Measurements from ENCODE around the gene LCLAT1.
A peak's percentile ranks its signal among the peaks of the same experiment; 100 is the strongest.

Gene LCLAT1

GRCh38 chr2:30665761-30666265 lies 218.8 kb downstream of the LCLAT1 start:
- DNase-seq (ENCODE audit: low spot score) (no peak), FAIRE-seq (no peak)

GRCh38 chr2:30666266-30666874 lies 219.3 kb downstream of the LCLAT1 start:
- peak; percentile 94 for DNase-seq (ENCODE audit: low spot score)
- peak; percentile 84 for FAIRE-seq

GRCh38 chr2:30670453-30670852 lies 223.4 kb downstream of the LCLAT1 start:
- FAIRE-seq (no peak), DNase-seq (ENCODE audit: low spot score) (no peak)

GRCh38 chr2:30673127-30673526 lies 226.1 kb downstream of the LCLAT1 start:
- DNase-seq (ENCODE audit: low spot score) (no peak), FAIRE-seq (no peak)

GRCh38 chr2:30675758-30676157 lies 228.7 kb downstream of the LCLAT1 start:
- DNase-seq (ENCODE audit: low spot score) (no peak), FAIRE-seq (no peak)

GRCh38 chr2:30677231-30677630 lies 230.2 kb downstream of the LCLAT1 start:
- no peak for FAIRE-seq
- no peak for DNase-seq (ENCODE audit: low spot score)

GRCh38 chr2:30677861-30678385 lies 230.9 kb downstream of the LCLAT1 start:
- no peak for DNase-seq (ENCODE audit: low spot score)
- FAIRE-seq, result no peak

GRCh38 chr2:30678410-30679137 lies 231.5 kb downstream of the LCLAT1 start:
- no peak for DNase-seq (ENCODE audit: low spot score)
- FAIRE-seq, result no peak

- FAIRE-seq, result no peak
- DNase-seq (ENCODE audit: low spot score), result peak; percentile 19
Measured at GRCh38 chr2:30679426-30680088, 232.5 kb downstream of the LCLAT1 start.

- FAIRE-seq, result no peak
- DNase-seq (ENCODE audit: low spot score), result no peak
Measured at GRCh38 chr2:30680121-30680520, 233.1 kb downstream of the LCLAT1 start.

- FAIRE-seq, result no peak
- DNase-seq (ENCODE audit: low spot score), result no peak
Measured at GRCh38 chr2:30681022-30681421, 234.0 kb downstream of the LCLAT1 start.

GRCh38 chr2:30683236-30683956 lies 236.3 kb downstream of the LCLAT1 start:
- FAIRE-seq, result no peak
- DNase-seq (ENCODE audit: low spot score), result no peak

- DNase-seq (ENCODE audit: low spot score) (no peak), FAIRE-seq (no peak)
Measured at GRCh38 chr2:30684026-30684425, 237.0 kb downstream of the LCLAT1 start.

GRCh38 chr2:30684516-30684915 lies 237.5 kb downstream of the LCLAT1 start:
- no peak for DNase-seq (ENCODE audit: low spot score)
- no peak for FAIRE-seq

GRCh38 chr2:30684996-30685395 lies 237.9 kb downstream of the LCLAT1 start:
- DNase-seq (ENCODE audit: low spot score) (no peak), FAIRE-seq (no peak)

- DNase-seq (ENCODE audit: low spot score), result no peak
- no peak for FAIRE-seq
Measured at GRCh38 chr2:30686000-30686399, 239.0 kb downstream of the LCLAT1 start.

GRCh38 chr2:30686669-30687068 lies 239.6 kb downstream of the LCLAT1 start:
- FAIRE-seq (no peak), DNase-seq (ENCODE audit: low spot score) (no peak)

- FAIRE-seq (no peak), DNase-seq (ENCODE audit: low spot score) (no peak)
Measured at GRCh38 chr2:30688956-30689401, 241.9 kb downstream of the LCLAT1 start.

- DNase-seq (ENCODE audit: low spot score) (no peak), FAIRE-seq (no peak)
Measured at GRCh38 chr2:30689496-30690125, 242.6 kb downstream of the LCLAT1 start.

- DNase-seq (ENCODE audit: low spot score) (no peak), FAIRE-seq (no peak)
Measured at GRCh38 chr2:30690126-30690561, 243.1 kb downstream of the LCLAT1 start.

All from RCC 7860 (cell line).